ENCODE data around the gene PRR7.
"Not testable (repeated sequence)": the region's sequence is repeated elsewhere in the genome, so short reads cannot be mapped to it uniquely, and the experiment has no call there.

The PRR7 gene

DNA sequence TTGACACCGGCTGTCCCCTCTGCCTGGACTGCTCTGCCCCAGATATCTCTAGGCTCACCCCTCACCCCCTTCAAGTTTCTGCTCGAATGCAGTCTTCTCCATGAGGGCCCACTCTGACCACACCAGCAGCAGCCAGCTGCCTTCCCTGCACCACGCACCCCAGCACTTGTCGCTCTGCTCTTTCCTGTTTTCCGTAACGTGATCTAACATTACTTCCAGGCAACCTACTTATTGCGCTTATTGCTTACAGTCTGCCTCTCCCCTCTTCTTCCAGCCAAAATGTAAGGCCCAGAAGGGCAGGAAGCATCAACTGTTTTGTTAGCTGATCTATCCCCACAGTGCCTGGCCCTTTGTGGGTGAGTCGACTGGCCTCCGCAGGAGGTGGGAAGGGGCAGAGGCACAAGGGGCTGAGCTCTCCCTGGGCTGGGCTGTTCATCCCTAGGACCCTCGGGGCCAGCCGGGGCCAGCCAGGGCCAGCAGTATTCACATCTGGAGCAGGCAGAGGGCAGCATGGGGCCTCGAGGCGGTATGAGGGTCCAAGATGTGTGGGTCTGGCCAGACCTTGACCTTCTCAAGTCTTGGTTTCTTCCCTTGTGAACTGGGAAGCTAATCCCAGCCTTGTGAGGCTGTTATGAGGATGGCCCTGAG, 38.4 kb downstream of the PRR7 start:
- no peak for DNase-seq (ENCODE audit: low read depth)

DNA sequence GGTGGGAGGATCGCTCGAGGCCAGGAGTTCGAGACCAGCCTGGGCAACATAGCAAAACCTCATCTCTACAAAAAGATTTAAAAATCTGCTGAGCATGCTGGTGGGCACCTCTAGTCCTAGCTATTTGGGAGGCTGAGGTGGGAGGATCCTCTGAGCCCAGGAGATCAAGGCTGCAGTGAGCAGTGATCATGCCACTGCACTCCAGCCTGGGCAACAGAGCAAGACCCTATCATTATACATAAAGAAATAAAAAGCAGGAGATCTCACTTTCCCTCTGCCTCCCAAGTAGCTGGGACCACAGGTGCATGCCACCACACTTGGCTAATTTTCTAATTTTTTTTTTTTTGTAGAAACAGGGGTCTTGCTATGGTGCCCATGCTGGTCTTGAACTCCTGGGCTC, 39.1 kb downstream of the PRR7 start:
- not testable (repeated sequence) for DNase-seq (ENCODE audit: low read depth)

DNA sequence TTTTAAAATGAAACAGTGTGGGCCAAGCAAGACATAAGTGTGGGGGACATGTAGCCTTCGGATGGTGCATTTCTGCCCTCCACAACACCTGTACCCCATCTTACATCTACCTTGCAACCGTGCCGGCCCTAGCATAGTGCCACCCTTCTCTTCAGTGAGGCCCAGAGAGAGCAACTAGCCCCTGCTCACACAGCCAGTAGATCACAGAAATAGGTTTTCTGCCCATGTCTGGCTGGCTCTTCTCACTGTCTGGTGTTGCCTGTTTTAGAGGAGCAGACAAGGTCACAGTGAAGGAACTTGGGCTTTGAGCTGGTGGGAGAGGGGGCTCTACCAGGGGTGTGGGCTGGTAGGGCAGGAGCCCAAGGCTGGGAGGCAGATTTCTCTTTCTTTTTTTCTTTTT, 39.6 kb downstream of the PRR7 start:
- no peak for DNase-seq (ENCODE audit: low read depth)

DNA sequence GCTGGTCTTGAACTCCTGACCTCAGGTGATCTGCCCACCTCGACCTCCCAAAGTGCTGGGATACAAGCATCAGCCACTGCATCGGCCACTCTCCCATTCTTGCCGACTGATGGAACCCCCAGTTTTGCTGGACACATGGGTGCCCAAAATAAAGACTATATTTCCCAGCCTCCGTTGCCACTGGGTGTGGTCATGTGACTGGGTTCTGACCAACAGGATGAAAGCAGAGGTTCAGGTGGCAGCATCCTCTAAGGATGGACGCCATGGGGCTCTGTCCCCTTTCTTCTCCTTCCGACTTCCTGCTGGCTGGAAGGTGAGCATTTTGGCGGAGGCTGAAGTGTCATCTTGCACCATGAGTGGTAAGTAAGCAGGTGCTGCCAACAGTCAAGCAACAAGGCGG, 40.5 kb downstream of the PRR7 start:
- DNase-seq (ENCODE audit: low read depth): no peak

DNA sequence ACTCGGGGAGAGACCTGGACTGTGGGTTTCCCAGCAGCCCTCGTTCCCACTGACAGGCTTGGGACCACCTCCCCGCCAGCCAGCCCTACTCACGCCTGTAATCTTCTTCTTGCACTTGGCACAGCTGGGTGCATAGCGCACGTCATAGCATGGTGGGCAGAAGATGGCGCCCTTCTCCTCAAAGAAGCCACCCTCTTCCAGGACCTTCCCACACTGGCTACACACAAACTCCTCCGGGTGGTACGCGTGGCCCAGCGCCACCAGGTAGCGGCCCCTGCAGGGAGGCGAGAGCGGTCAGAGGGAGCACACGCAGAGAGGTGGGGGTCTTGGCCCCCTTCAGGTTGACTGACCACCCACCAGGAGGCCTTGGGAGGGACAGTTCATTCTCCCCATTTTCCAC, 41.4 kb downstream of the PRR7 start:
- no peak for DNase-seq (ENCODE audit: low read depth)

DNA sequence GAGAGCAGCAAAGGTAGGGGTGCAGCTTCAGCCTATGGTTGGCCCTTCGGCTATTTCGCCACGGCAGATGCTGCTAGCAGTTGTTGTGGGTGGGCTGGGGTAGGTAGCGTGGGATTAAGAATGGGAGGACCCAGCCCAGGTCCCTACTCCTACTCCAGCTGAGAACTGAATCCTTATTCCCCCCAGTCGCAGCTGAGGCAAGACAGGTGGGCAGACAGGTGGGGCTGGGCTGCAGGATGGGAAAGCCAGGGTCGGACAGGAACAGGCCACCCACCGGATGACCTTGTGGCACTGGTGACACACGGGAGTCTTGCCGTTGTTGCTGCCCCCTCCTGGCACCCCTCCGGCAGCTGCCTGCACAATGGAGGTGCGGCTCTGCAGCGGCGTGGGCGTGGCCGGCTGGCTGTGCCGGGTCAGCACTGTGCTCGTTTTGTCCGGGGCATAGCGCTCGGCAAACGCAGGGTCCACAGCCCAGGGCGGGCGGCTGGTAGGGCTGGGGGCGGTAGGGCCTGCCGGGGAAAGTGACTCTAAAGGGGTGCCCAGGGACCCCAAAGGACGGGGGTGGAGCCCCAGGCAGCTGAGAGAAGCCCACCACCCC, 42.6 kb downstream of the PRR7 start:
- DNase-seq (ENCODE audit: low read depth): no peak

DNA sequence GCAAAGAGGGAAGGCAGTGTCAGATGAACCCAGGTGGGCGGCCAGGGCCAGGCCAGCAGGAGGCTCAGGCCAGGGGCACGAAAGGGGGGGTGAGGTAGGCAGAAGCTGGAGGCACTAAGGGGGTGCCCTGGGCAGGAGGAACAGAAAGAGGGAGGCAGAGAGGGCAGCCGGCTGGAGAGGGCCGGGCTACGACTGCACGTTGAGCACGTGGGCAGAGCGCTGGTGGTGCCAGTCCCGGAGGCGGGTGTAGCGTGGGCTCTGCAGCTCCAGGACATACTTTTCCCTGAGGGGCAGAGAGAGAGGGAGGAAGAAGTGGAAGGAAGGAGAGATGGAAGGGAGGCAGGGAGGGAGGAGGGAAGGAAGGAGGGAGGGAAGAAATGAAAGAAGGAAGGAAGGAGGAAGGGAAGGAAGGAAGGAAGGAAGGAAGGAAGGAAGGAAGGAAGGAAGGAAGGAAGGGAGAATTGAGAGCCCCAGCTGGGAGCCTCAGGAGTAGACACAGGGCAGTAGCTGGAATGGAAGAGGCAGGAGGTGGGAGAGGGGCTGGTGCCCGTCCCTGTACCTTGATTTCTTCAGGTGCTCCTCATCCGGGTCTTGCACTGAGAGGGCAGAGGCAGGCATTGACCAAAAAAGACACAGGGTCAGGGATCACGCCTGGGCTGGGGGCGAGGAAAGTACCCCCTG, 43.8 kb downstream of the PRR7 start:
- no peak for DNase-seq (ENCODE audit: low read depth)

DNA sequence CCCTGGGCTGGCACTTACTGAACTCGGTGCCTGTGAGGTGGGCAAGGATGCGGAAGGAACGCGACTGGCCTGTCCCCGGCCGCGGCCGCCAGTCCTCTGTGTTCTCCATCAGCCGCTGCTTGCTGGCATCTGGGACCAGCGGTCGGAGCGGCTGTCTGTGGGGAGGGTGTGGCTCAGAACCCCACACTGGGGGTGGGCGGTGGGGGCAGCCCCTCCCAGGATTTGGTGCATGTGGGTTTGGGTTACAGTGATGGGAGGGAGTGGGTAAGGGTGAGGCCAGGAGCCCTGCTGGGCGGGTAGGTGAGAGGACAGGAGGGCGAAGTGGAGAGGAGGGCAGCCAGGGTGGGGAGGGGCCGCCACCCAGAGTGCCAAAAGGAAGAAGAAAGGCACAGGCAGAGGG, 44.4 kb downstream of the PRR7 start:
- DNase-seq (ENCODE audit: low read depth): no peak

DNA sequence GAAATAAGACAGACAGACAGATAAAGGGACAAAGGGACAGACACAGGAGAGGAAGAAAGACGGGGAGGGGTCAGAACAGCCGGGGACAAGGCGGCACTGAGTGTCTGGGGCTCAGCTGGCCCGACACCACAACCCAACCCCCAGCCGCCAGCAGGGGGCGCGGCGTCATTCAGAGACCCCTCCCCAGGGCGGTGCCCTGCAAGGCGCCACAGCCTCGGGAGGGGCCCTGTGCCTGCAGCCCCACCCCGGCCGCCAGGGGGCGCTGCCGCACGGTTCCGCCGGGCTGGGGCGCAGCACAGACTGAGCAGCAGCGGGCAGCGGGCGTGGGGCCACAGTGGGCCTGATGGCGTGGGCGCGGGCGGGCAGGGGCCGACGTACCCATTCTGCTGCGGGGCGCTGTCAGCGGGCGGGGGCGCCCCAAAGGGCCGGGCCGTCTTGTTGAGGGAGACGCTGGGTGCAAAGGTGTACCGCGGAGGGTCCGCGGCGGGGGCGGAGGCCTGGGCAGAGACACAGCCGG, 44.9 kb downstream of the PRR7 start:
- DNase-seq (ENCODE audit: low read depth): no peak

DNA sequence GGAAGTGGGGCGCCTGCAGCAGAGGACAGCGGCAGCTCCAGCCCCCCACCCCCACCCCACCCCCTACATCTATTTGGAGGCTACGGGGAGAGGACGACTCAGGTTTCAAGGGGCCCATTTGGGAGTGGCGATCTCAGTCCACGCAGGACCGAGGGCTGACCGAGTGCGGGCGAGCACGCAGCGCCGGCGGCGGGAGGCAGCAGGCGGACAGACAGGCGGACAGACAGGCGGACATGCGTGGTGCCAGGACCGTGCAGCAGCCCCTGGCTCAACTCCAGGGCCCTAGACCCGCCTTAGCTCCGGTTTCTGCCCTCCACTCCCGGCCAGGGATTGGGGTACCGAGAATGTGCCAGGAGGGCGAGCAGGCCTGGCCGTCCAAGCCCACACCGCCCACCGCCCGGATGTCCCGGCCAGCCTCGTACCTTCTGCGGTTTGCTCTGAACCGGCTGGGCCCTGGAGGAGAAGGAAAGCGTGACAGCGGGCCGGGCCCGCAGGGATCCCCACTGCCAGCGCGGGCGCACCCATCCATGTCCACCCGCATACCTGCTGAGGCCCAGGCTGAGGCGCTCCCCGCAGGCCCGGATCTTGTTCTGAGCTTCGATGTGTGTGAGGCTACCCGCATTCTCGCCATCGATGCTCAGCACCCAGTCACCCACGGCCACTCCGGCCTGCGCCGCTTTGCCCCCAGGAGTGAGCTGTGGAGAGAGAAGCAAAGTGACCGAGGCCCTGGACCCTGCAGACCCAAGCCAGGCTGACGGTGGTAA, 45.6 kb downstream of the PRR7 start:
- no peak for DNase-seq (ENCODE audit: low read depth)

DNA sequence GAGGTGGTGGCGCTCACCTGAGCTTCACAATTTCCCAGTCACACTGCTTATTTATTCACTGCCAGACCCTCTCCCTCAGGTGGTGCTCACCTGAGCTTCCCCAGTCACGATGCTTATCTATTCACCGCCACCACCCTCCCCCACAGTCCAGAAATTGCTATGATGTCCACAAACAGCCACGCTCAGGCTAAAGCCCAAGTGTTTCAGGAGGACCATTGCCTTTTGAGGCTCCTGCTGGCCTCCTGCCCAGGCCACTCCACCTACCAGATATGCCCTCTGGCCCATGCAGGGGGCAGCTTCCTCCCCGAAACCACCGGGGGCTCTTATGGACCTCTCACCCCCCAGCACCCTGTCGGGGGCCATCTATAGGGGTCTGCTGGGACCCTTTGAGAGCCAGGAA, 46.2 kb downstream of the PRR7 start:
- no peak for DNase-seq (ENCODE audit: low read depth)

DNA sequence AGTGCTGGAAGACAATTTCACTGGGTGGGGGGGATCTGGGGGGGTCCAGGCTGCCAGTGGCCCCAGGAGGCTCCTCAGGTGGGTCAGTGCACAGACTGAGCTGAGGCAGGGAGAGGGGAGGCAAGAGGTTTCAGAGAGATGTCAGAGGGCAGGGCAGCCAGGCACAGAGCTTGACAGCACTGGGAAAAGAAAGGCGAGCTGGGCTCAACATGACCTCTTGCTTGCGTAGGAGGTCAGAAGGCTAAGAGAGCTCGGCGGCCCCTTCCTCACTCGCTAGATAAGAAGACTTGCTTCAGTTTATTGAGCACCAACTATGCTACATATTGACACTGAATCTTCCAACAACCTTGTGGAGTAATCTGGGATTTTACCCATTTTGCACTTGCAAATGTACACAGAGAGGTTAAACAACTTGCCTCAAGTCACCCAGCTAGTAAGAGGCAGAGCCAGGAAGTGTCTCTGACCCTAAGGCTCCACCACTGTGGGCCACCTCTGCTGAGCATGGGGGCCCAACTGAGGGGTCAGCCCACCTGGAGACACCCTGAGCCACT, 47.3 kb downstream of the PRR7 start:
- DNase-seq (ENCODE audit: low read depth): no peak

DNA sequence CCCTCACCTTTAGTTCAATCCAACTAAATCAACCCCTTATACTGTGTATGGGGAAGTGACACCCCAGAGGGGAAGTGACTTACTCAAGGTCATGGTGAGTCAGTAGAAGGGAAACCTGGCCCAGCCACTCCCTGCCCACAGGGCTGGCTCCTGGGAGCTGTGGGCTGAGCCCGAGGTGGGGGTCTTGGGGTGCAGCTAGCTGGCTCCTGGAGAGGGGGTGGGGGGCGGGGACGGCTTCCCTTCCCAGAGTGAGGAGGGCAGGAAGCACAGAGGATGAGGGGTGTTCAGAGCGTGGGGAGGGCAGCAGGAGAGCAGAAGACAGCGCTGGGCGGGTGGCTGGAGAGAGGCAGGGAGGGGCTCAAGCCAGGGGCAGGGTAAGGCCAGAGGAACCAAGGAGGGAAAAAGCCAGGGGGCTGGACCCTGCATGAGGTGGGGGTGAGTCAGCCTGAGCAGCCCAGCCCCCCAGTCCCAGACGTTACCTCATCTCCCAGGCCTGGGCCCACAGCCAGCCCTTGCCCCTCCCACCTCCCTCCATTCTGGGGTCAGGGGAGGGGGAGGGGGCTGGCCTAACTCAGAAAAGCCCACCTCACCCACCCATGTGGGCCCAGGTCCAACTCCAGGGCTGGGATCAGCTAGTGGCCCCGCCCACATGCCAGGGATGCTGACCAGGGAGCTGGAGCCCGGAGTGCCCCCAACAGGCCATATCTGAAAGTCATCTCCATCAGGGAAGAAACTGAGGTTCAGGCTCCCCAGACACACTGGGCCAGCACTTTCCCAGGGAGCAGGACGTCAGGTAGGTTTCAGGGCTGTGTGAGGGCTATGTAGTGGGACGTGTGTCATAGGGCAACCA, 48.0 kb downstream of the PRR7 start:
- no peak for DNase-seq (ENCODE audit: low read depth)

DNA sequence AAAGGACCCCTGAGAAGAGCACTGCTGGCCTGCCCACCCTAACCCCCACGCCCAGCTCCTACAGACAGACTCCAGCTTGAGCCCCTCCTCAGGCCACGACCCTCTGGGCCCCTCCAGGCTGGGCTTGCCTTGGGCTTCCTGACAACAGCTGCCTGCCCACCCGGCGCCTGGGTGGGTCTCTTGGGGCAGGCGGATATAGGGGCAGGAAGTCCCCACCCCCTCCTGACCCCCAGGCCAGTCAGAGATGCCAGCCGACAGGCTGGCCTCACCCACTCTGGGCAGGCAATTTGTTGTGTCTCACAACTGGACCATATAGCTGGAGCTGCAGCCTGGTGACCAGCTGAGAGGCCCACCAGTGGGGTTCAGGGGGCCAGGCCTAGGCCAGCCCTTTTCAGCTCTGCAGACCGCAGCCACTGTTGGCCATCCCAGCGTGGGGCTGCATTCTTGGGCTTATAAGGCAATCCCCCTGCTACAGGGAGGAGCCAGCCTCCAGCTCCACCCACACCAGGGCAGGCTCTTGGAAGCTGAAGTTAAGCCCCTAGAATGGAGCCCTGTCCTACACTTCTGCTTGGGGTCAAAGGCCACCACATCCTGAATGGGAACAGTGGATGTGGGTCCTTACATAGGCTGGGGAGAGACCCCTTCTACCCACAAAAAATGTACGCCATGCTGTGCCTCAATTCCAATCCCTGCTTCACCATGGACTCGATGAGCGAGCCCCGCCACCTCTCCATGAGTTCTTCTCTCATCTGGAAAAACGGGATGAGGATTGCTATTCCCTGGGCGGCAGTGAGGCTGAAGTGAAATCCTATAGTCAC, 48.8 kb downstream of the PRR7 start:
- DNase-seq (ENCODE audit: low read depth): no peak

DNA sequence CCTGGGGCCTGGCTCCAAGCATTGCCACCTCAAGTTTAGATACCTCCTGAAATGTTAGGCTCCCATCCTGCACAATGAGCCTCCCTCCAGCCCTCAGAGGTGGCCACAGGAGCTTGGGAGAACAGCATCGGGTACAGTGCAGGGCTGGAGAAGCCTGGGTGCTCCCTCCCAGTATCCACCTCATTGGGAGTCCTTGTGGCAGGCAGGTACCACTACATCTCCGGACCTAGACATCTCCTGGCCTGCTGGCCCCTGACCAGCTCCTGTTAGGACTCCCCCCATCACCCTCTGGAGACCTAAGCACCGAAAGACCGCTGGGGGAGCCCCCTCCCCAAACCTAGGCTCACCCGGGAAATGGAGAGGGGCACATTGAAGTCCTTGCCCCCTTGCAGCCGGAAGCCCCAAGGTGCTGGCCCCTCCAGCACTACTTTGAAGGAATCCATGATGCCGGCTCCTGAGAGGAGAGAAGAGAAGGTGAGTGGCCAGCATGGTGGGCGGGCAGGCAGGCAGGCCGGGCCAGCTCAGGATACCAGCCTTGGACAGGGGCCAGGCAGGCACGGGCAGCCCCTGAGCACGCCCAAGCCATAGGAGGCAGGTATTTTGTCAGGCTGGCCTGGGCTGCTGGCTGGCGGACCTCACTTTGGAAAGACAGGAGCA, 49.6 kb downstream of the PRR7 start:
- DNase-seq (ENCODE audit: low read depth): no peak

DNA sequence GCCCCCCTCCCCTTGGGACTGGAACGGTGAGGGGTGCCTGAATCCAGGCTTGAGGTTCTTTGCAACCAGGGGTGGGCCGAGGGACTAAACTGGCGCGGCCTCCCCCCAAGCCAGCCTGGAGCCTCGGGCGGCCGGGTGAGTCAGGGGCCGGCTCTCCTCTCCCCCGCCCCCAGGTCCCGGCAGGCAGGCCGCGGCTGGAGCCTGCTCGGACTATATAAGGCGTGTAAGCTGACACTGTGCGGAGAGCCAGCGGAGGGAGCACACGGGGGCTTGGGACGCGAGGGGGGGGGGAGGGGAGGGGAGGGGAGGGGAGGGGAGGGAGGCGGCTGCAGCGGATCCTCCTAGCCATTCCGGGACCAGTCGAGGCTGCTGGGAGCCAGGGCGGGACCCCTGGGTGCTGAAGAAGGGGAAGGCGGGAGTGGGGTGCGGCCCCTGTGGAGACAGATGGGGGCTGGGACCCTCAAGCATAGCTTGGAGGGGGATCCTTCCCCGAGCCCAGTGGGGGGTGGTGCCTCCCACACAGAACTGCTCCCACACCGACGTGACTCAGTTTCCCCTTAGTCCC, 50.2 kb downstream of the PRR7 start:
- DNase-seq (ENCODE audit: low read depth): no peak

DNA sequence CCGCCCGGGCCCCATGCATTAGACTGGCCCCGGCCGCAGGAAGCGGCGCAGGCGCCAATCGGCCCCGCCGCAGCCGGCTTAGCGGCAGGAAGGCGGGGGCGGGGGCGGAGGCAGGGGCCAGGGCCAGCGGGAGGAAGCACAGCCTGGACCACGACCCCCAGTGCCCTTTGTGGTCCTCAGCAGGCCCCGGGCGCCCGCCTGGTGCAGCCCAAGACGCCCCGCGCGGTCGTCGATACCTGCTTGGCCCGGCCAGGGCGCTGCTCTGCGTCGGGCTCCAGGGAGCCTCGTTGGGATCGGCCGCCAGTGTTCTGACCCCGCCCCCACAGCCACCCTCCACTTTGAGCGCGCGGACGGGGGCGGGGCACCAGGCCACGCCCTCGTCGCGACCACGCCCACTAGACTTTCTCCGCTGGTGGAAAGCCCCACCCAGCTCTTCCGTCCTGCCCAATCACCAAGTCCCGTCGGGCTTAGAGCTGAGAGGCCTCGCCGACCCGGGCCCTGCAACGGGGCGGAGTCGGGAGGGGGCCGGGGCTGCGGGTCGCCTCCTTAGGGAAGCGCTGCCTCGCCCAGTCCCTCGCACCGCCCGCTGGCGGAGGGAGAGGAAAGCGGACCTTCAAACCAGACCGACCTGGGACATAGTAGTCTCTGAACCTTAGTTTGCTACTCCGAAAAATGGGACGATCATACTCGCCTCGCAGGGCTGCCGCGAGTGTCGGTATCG, 50.8 kb downstream of the PRR7 start, which contains the start of gene PDLIM7:
TSS of gene PDLIM7 (minus strand) at position 313 of the 721 bp plus-strand sequence. CDS start 1,092 bp downstream, outside the sequence.
- DNase-seq (ENCODE audit: low read depth): peak; percentile 90

DNA sequence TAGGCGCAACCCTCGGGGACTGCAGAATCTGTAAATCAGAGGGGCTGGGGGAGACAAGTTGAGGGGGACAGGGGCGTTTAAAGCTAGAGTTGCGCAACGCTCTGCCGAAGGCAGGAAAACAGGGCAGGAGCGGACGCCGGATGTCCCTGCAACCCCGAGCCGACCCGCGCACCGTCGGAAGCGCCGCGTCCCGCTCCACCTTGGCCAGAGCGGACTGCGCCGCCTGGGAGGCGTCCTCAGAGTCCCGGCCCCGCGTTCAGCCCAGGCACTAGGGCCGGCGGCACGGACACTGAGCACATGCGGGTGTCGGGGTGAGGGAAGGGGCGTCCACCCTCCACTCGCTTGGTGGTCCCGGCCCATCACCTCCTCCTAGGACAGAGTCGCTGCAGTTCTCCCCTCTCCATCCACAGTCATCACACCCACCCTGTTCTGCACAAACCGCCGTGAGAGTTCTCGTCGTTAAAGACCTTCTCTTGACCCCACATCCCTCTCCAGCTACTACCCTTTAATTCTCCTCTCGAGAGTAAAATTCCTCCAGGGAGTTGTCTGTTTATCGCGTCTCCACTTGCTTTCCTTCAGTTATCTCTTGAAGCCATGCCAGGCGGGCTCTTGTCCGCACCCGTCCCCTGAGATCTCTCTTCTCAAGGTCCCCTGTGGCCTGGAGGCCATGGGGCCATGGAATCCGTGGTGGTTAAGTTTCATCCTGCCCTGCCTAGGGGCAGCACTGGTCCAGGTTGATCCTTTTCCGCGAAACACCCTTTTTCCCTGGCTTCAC, 51.6 kb downstream of the PRR7 start:
- DNase-seq (ENCODE audit: low read depth): no peak
